GM06990 (cell line): ENCODE data around the gene CLMN.

ENCODE experiments used
- DNase-seq: peaks from one replicate; pipeline ENCODE4 v3.0.0-alpha.2; 2011; ENCODE audit not compliant: insufficient read length; ENCODE audit errors: extremely low read depth
- H3K27me3 ChIP-seq: replicated peaks from 2 replicates; pipeline ENCODE4 v1.6.0; 2011; ENCODE audit warnings: low read length; ENCODE audit not compliant: control insufficient read depth, insufficient read depth
- H3K36me3 ChIP-seq: 2 replicates; pipeline ENCODE4 v1.5.1; 2011; ENCODE audit warnings: low read length; ENCODE audit not compliant: control insufficient read depth, insufficient read depth
- H3K4me3 ChIP-seq: replicated peaks from 2 replicates; pipeline ENCODE4 v1.5.1; 2011; ENCODE audit warnings: low read depth, mild to moderate bottlenecking, control low read depth, low read length
- TF ChIP-seq, protein P1 (sequence below): IDR thresholded peaks from 2 replicates; pipeline ENCODE4 v1.5.1; 2011; ENCODE audit warnings: low read length, control low read depth, mild to moderate bottlenecking, inconsistent platforms; ENCODE audit not compliant: insufficient read depth, poor library complexity, severe bottlenecking

Gene CLMN

DNA sequence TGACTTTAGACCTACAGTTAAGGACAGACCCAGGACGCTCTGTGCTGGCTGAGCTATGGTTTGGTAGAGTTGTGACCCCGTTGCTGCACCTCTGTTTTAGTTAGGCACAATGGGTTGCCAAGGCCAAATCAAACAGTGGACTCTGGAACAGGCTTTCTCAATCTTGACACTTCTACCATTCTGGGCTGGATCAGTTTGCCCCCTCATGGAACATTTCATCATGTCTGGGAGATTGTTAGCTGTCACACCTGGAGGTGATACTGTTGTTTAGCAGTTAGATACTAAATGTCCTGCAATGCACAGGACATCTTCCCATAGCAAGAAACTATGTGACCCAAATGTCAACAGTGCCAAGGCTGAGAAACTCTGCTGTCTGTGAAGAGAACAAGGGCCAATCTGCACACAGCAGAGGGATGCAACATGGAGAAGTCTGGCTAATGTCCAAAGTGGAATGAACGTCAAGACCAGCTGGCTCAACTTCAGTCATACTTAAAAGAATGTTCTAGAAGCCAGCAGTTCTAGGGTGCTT, 96.8 kb downstream of the CLMN start:
- Histone ChIP-seq H3K4me3 (no peak overlapping the region), H3K27me3 (no peaks in the 10 kb centered on the region), H3K36me3 (no peaks in the 10 kb centered on the region)
- no peak for DNase-seq
- TF ChIP-seq, protein P1, sequence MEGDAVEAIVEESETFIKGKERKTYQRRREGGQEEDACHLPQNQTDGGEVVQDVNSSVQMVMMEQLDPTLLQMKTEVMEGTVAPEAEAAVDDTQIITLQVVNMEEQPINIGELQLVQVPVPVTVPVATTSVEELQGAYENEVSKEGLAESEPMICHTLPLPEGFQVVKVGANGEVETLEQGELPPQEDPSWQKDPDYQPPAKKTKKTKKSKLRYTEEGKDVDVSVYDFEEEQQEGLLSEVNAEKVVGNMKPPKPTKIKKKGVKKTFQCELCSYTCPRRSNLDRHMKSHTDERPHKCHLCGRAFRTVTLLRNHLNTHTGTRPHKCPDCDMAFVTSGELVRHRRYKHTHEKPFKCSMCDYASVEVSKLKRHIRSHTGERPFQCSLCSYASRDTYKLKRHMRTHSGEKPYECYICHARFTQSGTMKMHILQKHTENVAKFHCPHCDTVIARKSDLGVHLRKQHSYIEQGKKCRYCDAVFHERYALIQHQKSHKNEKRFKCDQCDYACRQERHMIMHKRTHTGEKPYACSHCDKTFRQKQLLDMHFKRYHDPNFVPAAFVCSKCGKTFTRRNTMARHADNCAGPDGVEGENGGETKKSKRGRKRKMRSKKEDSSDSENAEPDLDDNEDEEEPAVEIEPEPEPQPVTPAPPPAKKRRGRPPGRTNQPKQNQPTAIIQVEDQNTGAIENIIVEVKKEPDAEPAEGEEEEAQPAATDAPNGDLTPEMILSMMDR, result no peak

- TF ChIP-seq, protein P1, result no peak
- no peak for DNase-seq
- Histone ChIP-seq H3K4me3 (no peak overlapping the region), H3K36me3 (no peaks in the 10 kb centered on the region), H3K27me3 (no peaks in the 10 kb centered on the region)
Observed at GRCh38 chr14:95222151-95222631, 97.5 kb downstream of the CLMN start.

- no peaks in the 10 kb centered on the region for H3K36me3 ChIP-seq
- H3K27me3 ChIP-seq, result no peaks in the 10 kb centered on the region
- no peak for DNase-seq
- TF ChIP-seq, protein P1, result no peak
- H3K4me3 ChIP-seq, result no peak overlapping the region
Observed at GRCh38 chr14:95221531-95221930, 98.2 kb downstream of the CLMN start.

- no peak overlapping the region for H3K4me3 ChIP-seq
- H3K27me3 ChIP-seq, result no peaks in the 10 kb centered on the region
- TF ChIP-seq, protein P1, result no peak
- no peak for DNase-seq
- no peaks in the 10 kb centered on the region for H3K36me3 ChIP-seq
Observed at GRCh38 chr14:95220663-95221231, 99.0 kb downstream of the CLMN start.

DNA sequence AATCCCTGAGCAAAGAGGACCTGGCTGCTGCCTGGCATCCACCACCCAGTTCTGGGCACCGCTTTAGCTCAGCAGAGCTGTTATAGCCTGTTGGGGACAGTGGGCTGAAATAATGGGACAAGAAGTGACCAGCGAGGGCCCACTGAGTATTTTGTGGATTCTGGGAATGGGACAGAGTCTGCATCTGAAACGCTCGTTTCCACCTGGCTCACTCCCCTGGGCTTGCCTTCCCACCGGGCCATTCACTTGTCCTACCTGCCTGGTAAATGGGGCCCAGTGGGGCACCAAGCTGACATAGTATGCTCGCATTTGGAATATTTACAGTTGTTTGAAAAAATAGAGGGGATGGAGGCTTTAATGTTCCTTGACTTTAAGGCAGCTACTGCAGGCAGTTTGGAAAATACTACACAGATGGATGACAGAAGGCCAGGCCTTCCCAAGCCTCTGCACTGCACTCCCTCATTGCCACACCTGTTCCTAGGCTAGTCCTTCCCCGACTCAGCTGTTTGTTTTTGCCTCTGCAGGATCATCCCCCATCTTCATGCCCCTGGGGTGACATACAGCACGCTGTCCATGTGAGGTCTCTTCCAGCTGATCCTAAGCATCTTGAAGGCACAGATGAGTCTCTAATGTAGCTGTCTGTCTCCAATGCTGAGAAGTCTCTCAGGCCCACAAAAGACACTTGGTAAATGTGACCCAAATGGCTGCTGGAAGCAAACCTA, 101.1 kb downstream of the CLMN start:
- TF ChIP-seq, protein P1, result no peak
- H3K4me3 ChIP-seq, result no peak overlapping the region
- no peaks in the 10 kb centered on the region for H3K36me3 ChIP-seq
- DNase-seq, result no peak
- no peaks in the 10 kb centered on the region for H3K27me3 ChIP-seq
